Measurements from ENCODE around the gene NATD1.

NATD1 gene

GRCh38 chr17:21189361-21189760 is 63.8 kb downstream of the NATD1 start:
- no peak for DNase-seq

Data from fibroblast of skin of back (primary cell).